ENCODE measurements around the gene BLOC1S3.
"Not testable (repeated sequence)": the region's sequence is repeated elsewhere in the genome, so short reads cannot be mapped to it uniquely, and the experiment has no call there.

BLOC1S3 gene

GRCh38 chr19:45186509-45187334 is 8.1 kb downstream of the BLOC1S3 start:
- no peak for ATAC-seq

GRCh38 chr19:45187421-45188100 is 9.0 kb downstream of the BLOC1S3 start:
- peak; percentile 53 to 63 for ATAC-seq

GRCh38 chr19:45189971-45190370 is 11.4 kb downstream of the BLOC1S3 start:
- ATAC-seq: no peak

GRCh38 chr19:45191375-45191774 is 12.8 kb downstream of the BLOC1S3 start:
- no peak for ATAC-seq

GRCh38 chr19:45195764-45196163 is 17.2 kb downstream of the BLOC1S3 start:
- no peak for ATAC-seq

- no peak for ATAC-seq
These were observed 22.0 kb downstream of the BLOC1S3 start for GRCh38 chr19:45200568-45200967.

GRCh38 chr19:45202637-45203036 is 24.1 kb downstream of the BLOC1S3 start:
- ATAC-seq: no peak

- no peak for ATAC-seq
These were observed 27.2 kb downstream of the BLOC1S3 start for GRCh38 chr19:45205810-45206209.

- ATAC-seq: no peak
These were observed 27.7 kb downstream of the BLOC1S3 start for GRCh38 chr19:45206328-45206727.

GRCh38 chr19:45211751-45212381 is 33.3 kb downstream of the BLOC1S3 start:
- no peak for ATAC-seq

- no peak for ATAC-seq
These were observed 34.4 kb downstream of the BLOC1S3 start for GRCh38 chr19:45213031-45213430.

- no peak for ATAC-seq
These were observed 37.0 kb downstream of the BLOC1S3 start for GRCh38 chr19:45215391-45216191.

- no peak for ATAC-seq
These were observed 38.1 kb downstream of the BLOC1S3 start for GRCh38 chr19:45216667-45217066.

- no peak for ATAC-seq
These were observed 38.8 kb downstream of the BLOC1S3 start for GRCh38 chr19:45217193-45217956.

- no peak for ATAC-seq
These were observed 39.4 kb downstream of the BLOC1S3 start for GRCh38 chr19:45217957-45218334.

- no peak for ATAC-seq
These were observed 39.8 kb downstream of the BLOC1S3 start for GRCh38 chr19:45218426-45218825.

- no peak for ATAC-seq
These were observed 40.5 kb downstream of the BLOC1S3 start for GRCh38 chr19:45218911-45219743.

- ATAC-seq: no peak
These were observed 44.1 kb downstream of the BLOC1S3 start for GRCh38 chr19:45222724-45223123.

GRCh38 chr19:45223879-45224278 is 45.3 kb downstream of the BLOC1S3 start:
- ATAC-seq: no peak

- ATAC-seq: no peak
These were observed 46.1 kb downstream of the BLOC1S3 start for GRCh38 chr19:45224645-45225044.

GRCh38 chr19:45229056-45229455 is 50.5 kb downstream of the BLOC1S3 start:
- not testable (repeated sequence) for ATAC-seq

Measured in activated CD4-positive, CD25-positive, alpha-beta regulatory T cell treated with anti-CD3 and anti-CD28 coated beads, Interleukin-2, amount 50 U/mL, for 24 hours (primary cell).